Tibial artery (tissue), 4 donors: ENCODE results near the gene FRAT1.

Source experiments
- DNase-seq, 2 donors: peaks; one replicate each; pipeline ENCODE4 v3.0.0-alpha.2; 2019
- H3K27ac ChIP-seq, 2 donors: fragments of 200-600 bp; sonication (generic) in 1 of 2; 1 replicate in 1 of 2; 2 replicates in 1 of 2; pipeline ENCODE4 v1.5.1; 2018 to 2019; ENCODE audit warnings: mild to moderate bottlenecking in 1 of 2
- H3K27me3 ChIP-seq, 2 donors: fragments of 200-600 bp; sonication (generic) in 1 of 2; one replicate each; pipeline versions ENCODE4 v1.5.1 to v1.6.0; 2016 to 2019
- H3K36me3 ChIP-seq, 3 donors: fragments of 200-600 bp; sonication (generic) in 2 of 3; one replicate each; pipeline ENCODE4 v1.5.1; 2016 to 2019; ENCODE audit warnings: mild to moderate bottlenecking in 2 of 3
- H3K4me1 ChIP-seq, 4 donors: fragments of 200-600 bp; sonication (generic) in 2 of 4; 1 replicate in 3 of 4; 2 replicates in 1 of 4; pipeline ENCODE4 v1.5.1; 2016 to 2019
- H3K4me3 ChIP-seq, 2 donors: fragments of 200-600 bp; sonication (generic) in 1 of 2; 1 replicate in 1 of 2; 2 replicates in 1 of 2; pipeline ENCODE4 v1.5.1; 2018 to 2019; ENCODE audit warnings: mild to moderate bottlenecking in 2 of 2
- H3K9me3 ChIP-seq, 3 donors: fragments of 200-600 bp; sonication (generic) in 1 of 3; one replicate each; pipeline ENCODE4 v1.5.1; 2016 to 2019
- intact Hi-C: fragments of 100-400 bp; cut with DNase I; formaldehyde crosslinking; loops from one replicate; pipeline ENCODE4 v1.15.0; 2023; ENCODE audit warnings: low total_unique reads
- TF ChIP-seq, protein P1 (sequence below), 2 experiments: fragments of 200-600 bp in 1 of 2; fragments of 450-650 bp in 1 of 2; IDR thresholded peaks; one replicate each; pipeline ENCODE4 v1.5.1; 2017 to 2019; ENCODE audit warnings: antibody characterized with exemption in 2 of 2, mild to moderate bottlenecking in 1 of 2, moderate library complexity in 1 of 2

Gene FRAT1

DNA sequence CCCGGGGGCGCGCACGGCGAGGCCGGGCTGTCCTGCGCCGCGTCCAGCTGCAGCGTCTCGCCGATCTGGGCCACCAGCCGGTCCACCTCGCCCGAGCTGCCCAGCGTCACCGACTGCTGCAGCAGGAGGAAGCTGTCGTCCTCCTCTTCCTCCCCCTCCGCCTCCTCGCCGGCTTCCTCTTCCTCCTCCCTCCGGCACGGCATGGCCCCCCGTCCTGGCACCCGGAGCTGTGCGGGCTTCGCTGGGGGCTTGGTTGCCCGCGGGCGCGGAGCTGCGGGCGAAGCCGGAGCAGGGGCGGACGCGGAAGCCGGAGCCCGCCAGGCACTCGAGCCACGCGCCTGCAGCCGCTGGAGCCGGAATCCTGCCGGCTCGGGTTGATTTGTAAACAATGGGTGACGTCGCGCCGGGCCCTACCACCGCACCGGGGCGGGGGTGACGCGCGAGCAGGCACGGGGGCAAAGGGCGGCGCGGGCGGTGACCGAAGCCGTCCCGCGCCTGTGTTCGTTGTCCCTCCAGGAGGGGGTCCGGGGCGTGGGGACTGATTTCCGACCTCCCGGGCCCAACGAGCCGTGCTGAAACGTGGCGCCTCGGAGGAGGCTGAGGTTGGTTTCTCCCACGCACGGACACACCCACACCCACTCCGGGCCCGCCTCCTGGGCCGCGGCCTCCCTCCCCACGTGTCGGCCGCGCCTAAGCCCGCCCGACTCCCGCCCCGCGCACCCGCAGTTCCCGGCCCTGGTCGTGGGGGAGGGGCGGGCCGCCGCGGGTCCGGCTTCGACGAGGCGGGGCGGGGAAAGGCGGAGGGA is 15.5 kb downstream of the FRAT1 start, which contains the start of gene FRAT2:
Gene FRAT2, minus strand, starts transcription at position 360 of the 806 bp plus-strand sequence. Its CDS starts 157 bp downstream, at position 203.
- peak within 1 kb of the TSS; percentile 77 to 93 for H3K27ac ChIP-seq
- peak within 1 kb of the TSS; percentile 75 to 97 for H3K4me3 ChIP-seq
- intact Hi-C loops = loop anchor here (5.0 kb wide), 1 partner anchor 42 kb away; the partner anchor contains the start of gene ARHGAP19
- peaks cover 0 to 11% (median 8%) of the 10 kb centered on the region in 3 donors for H3K36me3 ChIP-seq
- no peaks in the 10 kb centered on the region for H3K9me3 ChIP-seq
- H3K4me1 ChIP-seq = peaks cover 0 to 68% (median 38%) of the 10 kb centered on the region in 4 donors
- TF ChIP-seq, protein P1, sequence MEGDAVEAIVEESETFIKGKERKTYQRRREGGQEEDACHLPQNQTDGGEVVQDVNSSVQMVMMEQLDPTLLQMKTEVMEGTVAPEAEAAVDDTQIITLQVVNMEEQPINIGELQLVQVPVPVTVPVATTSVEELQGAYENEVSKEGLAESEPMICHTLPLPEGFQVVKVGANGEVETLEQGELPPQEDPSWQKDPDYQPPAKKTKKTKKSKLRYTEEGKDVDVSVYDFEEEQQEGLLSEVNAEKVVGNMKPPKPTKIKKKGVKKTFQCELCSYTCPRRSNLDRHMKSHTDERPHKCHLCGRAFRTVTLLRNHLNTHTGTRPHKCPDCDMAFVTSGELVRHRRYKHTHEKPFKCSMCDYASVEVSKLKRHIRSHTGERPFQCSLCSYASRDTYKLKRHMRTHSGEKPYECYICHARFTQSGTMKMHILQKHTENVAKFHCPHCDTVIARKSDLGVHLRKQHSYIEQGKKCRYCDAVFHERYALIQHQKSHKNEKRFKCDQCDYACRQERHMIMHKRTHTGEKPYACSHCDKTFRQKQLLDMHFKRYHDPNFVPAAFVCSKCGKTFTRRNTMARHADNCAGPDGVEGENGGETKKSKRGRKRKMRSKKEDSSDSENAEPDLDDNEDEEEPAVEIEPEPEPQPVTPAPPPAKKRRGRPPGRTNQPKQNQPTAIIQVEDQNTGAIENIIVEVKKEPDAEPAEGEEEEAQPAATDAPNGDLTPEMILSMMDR (IDR thresholded peaks at IDR 0.05) = no peak
- DNase-seq = peak; percentile 90 to 94
- no peaks in the 10 kb centered on the region for H3K27me3 ChIP-seq

DNA sequence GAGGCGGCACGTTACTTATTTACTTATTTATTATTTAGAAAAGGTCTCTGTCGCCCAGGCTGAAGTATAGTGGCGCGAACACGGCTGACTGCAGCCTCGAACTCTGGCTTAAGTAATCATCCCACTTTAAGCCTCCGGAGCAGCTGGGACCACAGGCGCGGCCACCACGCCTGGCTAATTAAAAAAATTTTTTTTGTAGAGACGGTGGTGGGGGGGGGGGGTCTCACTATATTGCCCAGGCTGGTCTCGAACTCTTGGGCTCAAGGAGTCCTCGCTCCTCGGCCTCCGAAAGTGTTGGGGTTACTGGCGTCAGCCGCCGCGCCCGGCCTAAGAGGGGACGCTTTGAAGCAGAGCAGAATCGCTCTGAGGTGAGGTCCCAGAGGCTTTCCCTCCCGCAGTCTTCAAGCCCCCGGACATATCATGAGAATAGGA is 16.1 kb downstream of the FRAT1 start:
- peaks cover 0 to 65% (median 38%) of the 10 kb centered on the region in 4 donors for H3K4me1 ChIP-seq

GRCh38 chr10:97336006-97336405 is 16.9 kb downstream of the FRAT1 start:
- no peak overlapping the region for H3K4me3 ChIP-seq
- intact Hi-C loops = no loop called here
- DNase-seq = no peak

More for the DNA sequence above, 16.1 kb downstream of the FRAT1 start:
- TF ChIP-seq, protein P1 (IDR thresholded peaks at IDR 0.05) = no peak
- H3K27me3 ChIP-seq = no peaks in the 10 kb centered on the region
- H3K27ac ChIP-seq = peak overlapping the region; percentile 77 to 93
- H3K36me3 ChIP-seq = peaks cover 0 to 8% (median 2%) of the 10 kb centered on the region in 3 donors
- intact Hi-C loops = no loop called here
- peak overlapping the region; percentile 75 to 97 for H3K4me3 ChIP-seq
- no peaks in the 10 kb centered on the region for H3K9me3 ChIP-seq
- DNase-seq = no peak

DNA sequence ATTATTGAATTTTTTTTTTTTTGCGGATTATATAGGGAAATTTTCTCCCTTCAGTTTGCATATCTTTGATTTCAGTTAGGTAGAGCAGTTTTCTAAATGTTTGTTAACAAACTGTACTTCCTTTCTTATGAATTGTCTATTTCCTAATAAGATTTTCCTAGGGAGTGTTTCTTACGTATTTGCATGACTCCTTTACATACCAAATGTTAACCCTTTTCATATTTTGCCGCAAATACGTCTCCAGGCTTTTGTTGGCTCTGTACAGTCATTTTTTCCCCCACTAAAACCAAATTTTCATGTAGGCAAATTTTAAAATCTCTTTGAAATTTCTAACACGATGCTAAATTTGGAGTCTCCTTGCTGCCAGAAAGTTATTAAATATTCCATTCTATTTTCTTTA is 17.4 kb downstream of the FRAT1 start:
- Histone ChIP-seq H3K9me3 (no peaks in the 10 kb centered on the region), H3K4me3 (no peak overlapping the region), H3K4me1 (peaks cover 0 to 55% (median 35%) of the 10 kb centered on the region in 4 donors), H3K27ac (no peak overlapping the region), H3K36me3 (no peaks in the 10 kb centered on the region), H3K27me3 (no peaks in the 10 kb centered on the region)
- intact Hi-C loops = no loop called here
- no peak for DNase-seq
- TF ChIP-seq, protein P1 (IDR thresholded peaks at IDR 0.05) = no peak

More at GRCh38 chr10:97336006-97336405, 16.9 kb downstream of the FRAT1 start:
- Histone ChIP-seq H3K27me3 (no peaks in the 10 kb centered on the region), H3K4me1 (peaks cover 0 to 59% (median 38%) of the 10 kb centered on the region in 4 donors), H3K36me3 (peaks cover 0 to 3% (median 0%) of the 10 kb centered on the region in 3 donors), H3K9me3 (no peaks in the 10 kb centered on the region), H3K27ac (no peak overlapping the region)
- TF ChIP-seq, protein P1 (IDR thresholded peaks at IDR 0.05) = no peak

GRCh38 chr10:97336942-97337831 is 18.1 kb downstream of the FRAT1 start:
- DNase-seq = no peak
- intact Hi-C loops = no loop called here
- no peak overlapping the region for H3K4me3 ChIP-seq
- H3K4me1 ChIP-seq = peaks cover 0 to 47% (median 28%) of the 10 kb centered on the region in 4 donors
- TF ChIP-seq, protein P1 (IDR thresholded peaks at IDR 0.05) = no peak
- no peaks in the 10 kb centered on the region for H3K9me3 ChIP-seq
- no peaks in the 10 kb centered on the region for H3K27me3 ChIP-seq
- no peaks in the 10 kb centered on the region for H3K36me3 ChIP-seq
- peak overlapping the region in 1 of 2 donors; percentile 6 for H3K27ac ChIP-seq
